Lung (tissue), 12 donors: ENCODE measurements around the gene PKM. TPM values are rescaled to one million over a fixed set of nuclear protein-coding genes. Genes with fewer than 3 reads are reported as not detected.

Experiments
- ATAC-seq: fragments of 200-7000 bp; cut with Tn5 transposase; one replicate; pipeline ENCODE4 v1.9.1; 2020; ENCODE audit warnings: moderate number of reproducible peaks; ENCODE audit not compliant: insufficient read depth, low FRiP score
- DNase-seq, 3 donors: peaks; one replicate each; pipeline ENCODE4 v3.0.0-alpha.2; 2013 to 2017
- H3K27ac ChIP-seq, 2 donors: one replicate each; pipeline ENCODE4 v1.5.1; 2013; ENCODE audit warnings: mild to moderate bottlenecking in 2 of 2, moderate library complexity in 2 of 2, control low read depth in 1 of 2, inconsistent platforms in 1 of 2, low read depth in 1 of 2, low read length in 1 of 2
- H3K27me3 ChIP-seq, 3 donors: one replicate each; pipeline ENCODE4 v1.5.1; 2013; ENCODE audit warnings: low read length in 2 of 3; ENCODE audit not compliant: control insufficient read depth in 3 of 3, insufficient read depth in 3 of 3
- H3K36me3 ChIP-seq, 4 donors: one replicate each; pipeline ENCODE4 v1.5.1; 2013; ENCODE audit warnings: low read length in 4 of 4, mild to moderate bottlenecking in 1 of 4, moderate library complexity in 1 of 4; ENCODE audit not compliant: control insufficient read depth in 4 of 4, insufficient read depth in 4 of 4
- H3K4me1 ChIP-seq, 5 donors: one replicate each; pipeline ENCODE4 v1.5.1; 2013; ENCODE audit warnings: low read length in 5 of 5, mild to moderate bottlenecking in 2 of 5, moderate library complexity in 1 of 5; ENCODE audit not compliant: control insufficient read depth in 5 of 5, insufficient read depth in 5 of 5
- H3K4me3 ChIP-seq: one replicate; pipeline ENCODE4 v1.5.1; 2013; ENCODE audit warnings: mild to moderate bottlenecking, control low read depth, moderate library complexity
- H3K9ac ChIP-seq, 2 donors: one replicate each; pipeline ENCODE4 v1.5.1; 2013; ENCODE audit warnings: low read length in 2 of 2, control low read depth in 1 of 2; ENCODE audit not compliant: insufficient read depth in 1 of 2
- H3K9me3 ChIP-seq, 4 donors: one replicate each; pipeline ENCODE4 v1.5.1; 2013; ENCODE audit warnings: low read length in 3 of 4, mild to moderate bottlenecking in 1 of 4, moderate library complexity in 1 of 4; ENCODE audit not compliant: control insufficient read depth in 4 of 4, insufficient read depth in 3 of 4
- CTCF ChIP-seq: IDR thresholded peaks from 2 replicates; pipeline ENCODE4 v1.5.1; 2012; ENCODE audit warnings: mild to moderate bottlenecking; ENCODE audit errors: control extremely low read depth, extremely low read depth
- WGBS, 2 donors: extraction: QIAGEN DNeasy Blood & Tissue Kit; methylation state at CpG; one replicate each; pipeline ENCODE4 v1.1.7; 2013; 5-methylcytosine and 5-hydroxymethylcytosine counted together
- polyA plus RNA-seq, 2 donors: library from polyadenylated mRNA; stranded (reverse); fragments of 200-250 nt; gene quantifications; one replicate each; pipeline ENCODE4 v1.2.1, GENCODE V29; 2013
- total RNA-seq, 2 donors: library from RNA; depleted of rRNA in 1 of 2; stranded (reverse); fragments of >200 nt in 1 of 2; gene quantifications; one replicate each; pipeline ENCODE4 v1.2.1, GENCODE V29; 2014 to 2021
- donor health status: control.
- donor health status: control.
- donor health status: Bipolar disorder and iron deficiency.
- donor health status: healthy.
- donor health status: DM: yes; HTN: yes; CAD: no.

Gene PKM
- total and polyA plus RNA-seq, 4 donors = 235 to 867 (median 504) TPM

GRCh38 chr15:72237029-72237852 lies 6.3 kb upstream of the PKM start:
- Histone ChIP-seq H3K27ac (peak overlapping the region in 1 of 2 donors; percentile 63), H3K27me3 (no peaks in the 10 kb centered on the region), H3K36me3 (peaks cover 7 to 18% (median 14%) of the 10 kb centered on the region in 4 donors), H3K4me3 (no peak overlapping the region), H3K9me3 (no peaks in the 10 kb centered on the region), H3K4me1 (peaks cover 0 to 9% (median 3%) of the 10 kb centered on the region in 5 donors), H3K9ac (no peak overlapping the region)
- TF ChIP-seq CTCF = no peak
- DNase-seq = no peak
- 27 to 30% methylated on average over 3 of the region's 3 CpGs for WGBS, 2 donors
- ATAC-seq = peak; percentile 85

GRCh38 chr15:72236381-72237003 lies 5.5 kb upstream of the PKM start:
- H3K36me3 ChIP-seq = peaks cover 4 to 16% (median 11%) of the 10 kb centered on the region in 4 donors
- no peak overlapping the region for H3K27ac ChIP-seq
- TF ChIP-seq CTCF = no peak
- H3K9ac ChIP-seq = no peak overlapping the region
- ATAC-seq (no peak), DNase-seq (no peak)
- H3K4me1 ChIP-seq = peaks cover 0 to 15% (median 3%) of the 10 kb centered on the region in 5 donors
- WGBS, 2 donors = 91 to 97% methylated on average over 2 of the region's 2 CpGs
- H3K27me3 ChIP-seq = no peaks in the 10 kb centered on the region
- H3K9me3 ChIP-seq = no peaks in the 10 kb centered on the region
- H3K4me3 ChIP-seq = no peak overlapping the region

- Histone ChIP-seq H3K27me3 (no peaks in the 10 kb centered on the region), H3K4me1 (peaks cover 0 to 15% (median 3%) of the 10 kb centered on the region in 5 donors), H3K9me3 (no peaks in the 10 kb centered on the region), H3K4me3 (no peak overlapping the region), H3K9ac (no peak overlapping the region), H3K36me3 (peaks cover 0 to 9% (median 3%) of the 10 kb centered on the region in 4 donors), H3K27ac (no peak overlapping the region)
- ATAC-seq (no peak), DNase-seq (no peak)
- no peak for TF ChIP-seq CTCF
- 97 to 98% methylated on average over 4 of the region's 4 CpGs for WGBS, 2 donors
These were observed 4.3 kb upstream of the PKM start for GRCh38 chr15:72235298-72235697.
